HepG2 (cell line): Measurements from ENCODE around the gene MAN1C1. TPM values are rescaled to one million over a fixed set of nuclear protein-coding genes. Genes with fewer than 3 reads are reported as not detected.
A peak's percentile ranks its signal among the peaks of the same experiment; 100 is the strongest.

ENCODE experiments used
- AKNA ChIP-seq: sonication (generic); formaldehyde crosslinking; IDR thresholded peaks from 2 replicates; pipeline ENCODE4 v1.4.0; 2020; ENCODE audit warnings: missing genetic modification reagents, borderline replicate concordance
- IRF2 ChIP-seq: IDR thresholded peaks from 2 replicates; pipeline ENCODE4 v1.6.1; 2018; ENCODE audit warnings: missing genetic modification reagents, missing compliant biosample characterization
- KAT8 ChIP-seq: IDR thresholded peaks from 2 replicates; pipeline ENCODE4 v1.6.1; 2016; ENCODE audit warnings: missing genetic modification reagents, missing compliant biosample characterization
- KLF15 ChIP-seq: sonication (generic); formaldehyde crosslinking; IDR thresholded peaks from 2 replicates; pipeline ENCODE4 v1.8.1; 2023; ENCODE audit warnings: borderline replicate concordance, mild to moderate bottlenecking, inconsistent platforms, missing genetic modification reagents, mixed read lengths
- RXRB ChIP-seq: IDR thresholded peaks from 2 replicates; pipeline ENCODE4 v1.6.1; 2016; ENCODE audit warnings: borderline replicate concordance, missing genetic modification reagents, missing compliant biosample characterization
- SP1 ChIP-seq, 2 experiments: fragments of 450-650 bp in 1 of 2; sonication (generic) in 1 of 2; formaldehyde crosslinking in 1 of 2; IDR thresholded peaks; 2 replicates each; pipeline versions ENCODE4 v1.4.0 to v1.6.1; 2016 to 2020; ENCODE audit warnings: missing genetic modification reagents in 1 of 2
- THAP8 ChIP-seq: sonication (generic); formaldehyde crosslinking; IDR thresholded peaks from 2 replicates; pipeline ENCODE4 v1.5.1; 2020; ENCODE audit warnings: missing genetic modification reagents, mild to moderate bottlenecking, borderline replicate concordance
- THYN1 ChIP-seq: sonication (generic); formaldehyde crosslinking; IDR thresholded peaks from 2 replicates; pipeline ENCODE4 v1.8.1; 2023; ENCODE audit warnings: low read depth, mild to moderate bottlenecking, moderate library complexity, missing genetic modification reagents, borderline replicate concordance
- ZFP90 ChIP-seq: sonication (generic); formaldehyde crosslinking; IDR thresholded peaks from 2 replicates; pipeline ENCODE4 v1.8.0; 2022; ENCODE audit warnings: missing genetic modification reagents, mild to moderate bottlenecking, inconsistent platforms, borderline replicate concordance
- ZNF12 ChIP-seq: sonication (generic); formaldehyde crosslinking; IDR thresholded peaks from 2 replicates; pipeline ENCODE4 v1.5.0; 2020; ENCODE audit warnings: missing genetic modification reagents
- ZNF331 ChIP-seq: sonication (generic); formaldehyde crosslinking; IDR thresholded peaks from 2 replicates; pipeline ENCODE4 v1.4.0; 2020; ENCODE audit warnings: missing genetic modification reagents
- ZNF891 ChIP-seq: sonication (generic); formaldehyde crosslinking; IDR thresholded peaks from 2 replicates; pipeline ENCODE4 v1.5.0; 2020; ENCODE audit warnings: mild to moderate bottlenecking, missing genetic modification reagents
- polyA plus RNA-seq, 8 experiments: library from polyadenylated mRNA; depleted of rRNA in 3 of 8; stranded (reverse) in 7 of 8; unstranded in 1 of 8; fragments of >200 nt; fragmentation: Illumina TruSeq in 4 of 8; extraction: Trizol in 4 of 8; gene quantifications; 2 replicates each; pipeline versions ENCODE4 v1.2.1 to v1.2.3, GENCODE V29; 2011 to 2016; ENCODE audit warnings: low read depth in 4 of 8, missing spikeins in 1 of 8, mixed read lengths in 1 of 8; ENCODE audit not compliant: insufficient read depth in 1 of 8
- total RNA-seq, 5 experiments: library from RNA; depleted of rRNA; stranded (reverse); fragments of >200 nt; fragmentation: Illumina TruSeq; extraction: Trizol; gene quantifications; 2 replicates each; pipeline ENCODE4 v1.2.3, GENCODE V29; 2016; ENCODE audit warnings: low read depth in 1 of 5
- TF ChIP-seq, protein P1 (sequence below): sonication (generic); formaldehyde crosslinking; IDR thresholded peaks from 2 replicates; pipeline ENCODE4 v1.5.1; 2020; ENCODE audit warnings: mild to moderate bottlenecking, missing genetic modification reagents, moderate library complexity
- TF ChIP-seq, protein P2 (sequence below), 2 experiments: sonication (generic) in 1 of 2; formaldehyde crosslinking in 1 of 2; IDR thresholded peaks; 2 replicates each; pipeline versions ENCODE4 v1.6.1 to v1.9.0; 2014 to 2022; ENCODE audit warnings: antibody characterized with exemption in 1 of 2, borderline replicate concordance in 1 of 2, inconsistent platforms in 1 of 2, low read depth in 1 of 2, missing genetic modification reagents in 1 of 2

The MAN1C1 gene
- total and polyA plus RNA-seq, 2 of the 13 experiments (the other 11 are each of a cell fraction or from before 2014, with no cell fraction given) = 0.18 to 0.49 TPM

- peak; percentile 87 for TF ChIP-seq ZNF891 (CRISPR knock-in tag)
- peak; percentile 45; the same call in 1 of the 2 replicates for TF ChIP-seq ZNF12 (CRISPR knock-in tag)
- peak; percentile 85 for TF ChIP-seq KAT8 (CRISPR knock-in tag)
- peak; percentile 76 for TF ChIP-seq ZNF331 (CRISPR knock-in tag)
- peak; percentile 82 for TF ChIP-seq IRF2 (CRISPR knock-in tag)
- TF ChIP-seq SP1 (IDR thresholded peaks at IDR 0.05) = no peak
- TF ChIP-seq SP1 (CRISPR knock-in tag; IDR thresholded peaks at IDR 0.05) = peak; percentile 80
- no peak; the same call in 1 of the 2 replicates for TF ChIP-seq ZFP90 (CRISPR knock-in tag)
- TF ChIP-seq THAP8 = 0 out of 2 replicates have a peak, but pooled peaks have one; percentile 39
- TF ChIP-seq, protein P1, sequence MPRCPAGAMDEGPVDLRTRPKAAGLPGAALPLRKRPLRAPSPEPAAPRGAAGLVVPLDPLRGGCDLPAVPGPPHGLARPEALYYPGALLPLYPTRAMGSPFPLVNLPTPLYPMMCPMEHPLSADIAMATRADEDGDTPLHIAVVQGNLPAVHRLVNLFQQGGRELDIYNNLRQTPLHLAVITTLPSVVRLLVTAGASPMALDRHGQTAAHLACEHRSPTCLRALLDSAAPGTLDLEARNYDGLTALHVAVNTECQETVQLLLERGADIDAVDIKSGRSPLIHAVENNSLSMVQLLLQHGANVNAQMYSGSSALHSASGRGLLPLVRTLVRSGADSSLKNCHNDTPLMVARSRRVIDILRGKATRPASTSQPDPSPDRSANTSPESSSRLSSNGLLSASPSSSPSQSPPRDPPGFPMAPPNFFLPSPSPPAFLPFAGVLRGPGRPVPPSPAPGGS (CRISPR knock-in tag) = no peak
- no peak for TF ChIP-seq AKNA (CRISPR knock-in tag)
- TF ChIP-seq THYN1 (CRISPR knock-in tag) = no peak
- TF ChIP-seq KLF15 (CRISPR knock-in tag) = peak; percentile 70; the same call in 1 of the 2 replicates
- TF ChIP-seq, protein P2, sequence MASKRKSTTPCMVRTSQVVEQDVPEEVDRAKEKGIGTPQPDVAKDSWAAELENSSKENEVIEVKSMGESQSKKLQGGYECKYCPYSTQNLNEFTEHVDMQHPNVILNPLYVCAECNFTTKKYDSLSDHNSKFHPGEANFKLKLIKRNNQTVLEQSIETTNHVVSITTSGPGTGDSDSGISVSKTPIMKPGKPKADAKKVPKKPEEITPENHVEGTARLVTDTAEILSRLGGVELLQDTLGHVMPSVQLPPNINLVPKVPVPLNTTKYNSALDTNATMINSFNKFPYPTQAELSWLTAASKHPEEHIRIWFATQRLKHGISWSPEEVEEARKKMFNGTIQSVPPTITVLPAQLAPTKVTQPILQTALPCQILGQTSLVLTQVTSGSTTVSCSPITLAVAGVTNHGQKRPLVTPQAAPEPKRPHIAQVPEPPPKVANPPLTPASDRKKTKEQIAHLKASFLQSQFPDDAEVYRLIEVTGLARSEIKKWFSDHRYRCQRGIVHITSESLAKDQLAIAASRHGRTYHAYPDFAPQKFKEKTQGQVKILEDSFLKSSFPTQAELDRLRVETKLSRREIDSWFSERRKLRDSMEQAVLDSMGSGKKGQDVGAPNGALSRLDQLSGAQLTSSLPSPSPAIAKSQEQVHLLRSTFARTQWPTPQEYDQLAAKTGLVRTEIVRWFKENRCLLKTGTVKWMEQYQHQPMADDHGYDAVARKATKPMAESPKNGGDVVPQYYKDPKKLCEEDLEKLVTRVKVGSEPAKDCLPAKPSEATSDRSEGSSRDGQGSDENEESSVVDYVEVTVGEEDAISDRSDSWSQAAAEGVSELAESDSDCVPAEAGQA (IDR thresholded peaks at IDR 0.05; ENCODE audit: low read depth) = no peak
- TF ChIP-seq, protein P2 (CRISPR knock-in tag; IDR thresholded peaks at IDR 0.05; ENCODE audit: borderline replicate concordance) = no peak
- peak; percentile 61; the same call in 1 of the 2 replicates for TF ChIP-seq RXRB (CRISPR knock-in tag)
These were observed 203.1 kb downstream of the MAN1C1 start, which contains the start of gene MTFR1L (continued) for GRCh38 chr1:25819491-25820246.
